H9 (cell line): ENCODE results near the gene RNF126. TPM values are rescaled to one million over a fixed set of nuclear protein-coding genes. Genes with fewer than 3 reads are reported as not detected.
"Not testable (repeated sequence)": the region's sequence is repeated elsewhere in the genome, so short reads cannot be mapped to it uniquely, and the experiment has no call there.

Experiments
- DNase-seq: peaks from one replicate; pipeline ENCODE4 v3.0.0-alpha.2; 2017
- H2AFZ ChIP-seq: one replicate; pipeline ENCODE4 v1.6.1; 2013; ENCODE audit warnings: mild to moderate bottlenecking, low read length, control low read depth, moderate library complexity
- H2AK5ac ChIP-seq: 2 replicates; pipeline ENCODE4 v1.6.1; 2013; ENCODE audit warnings: low read length, control low read depth, mixed read lengths; ENCODE audit not compliant: insufficient read length
- H2BK120ac ChIP-seq: one replicate; pipeline ENCODE4 v1.6.1; 2013; ENCODE audit warnings: low read depth, mild to moderate bottlenecking, low read length, control low read depth, inconsistent platforms; ENCODE audit not compliant: poor library complexity, severe bottlenecking
- H2BK12ac ChIP-seq: 2 replicates; pipeline ENCODE4 v1.6.1; 2013; ENCODE audit warnings: low read length, control low read depth, mixed read lengths, low read depth; ENCODE audit not compliant: insufficient read length
- H2BK15ac ChIP-seq: 2 replicates; pipeline ENCODE4 v1.6.1; 2013; ENCODE audit warnings: low read depth, low read length, control low read depth
- H2BK20ac ChIP-seq: one replicate; pipeline ENCODE4 v1.6.1; 2013; ENCODE audit warnings: low read depth, mild to moderate bottlenecking, low read length, control low read depth, inconsistent platforms; ENCODE audit not compliant: poor library complexity, severe bottlenecking
- H2BK5ac ChIP-seq: 2 replicates; pipeline ENCODE4 v1.6.1; 2013; ENCODE audit warnings: low read length, control low read depth, mixed read lengths; ENCODE audit not compliant: insufficient read length
- H3K14ac ChIP-seq: 2 replicates; pipeline ENCODE4 v1.6.1; 2013; ENCODE audit warnings: low read length, control low read depth; ENCODE audit not compliant: insufficient read depth
- H3K18ac ChIP-seq: 2 replicates; pipeline ENCODE4 v1.6.1; 2013; ENCODE audit warnings: low read depth, mild to moderate bottlenecking, mixed read lengths, low read length, control low read depth; ENCODE audit not compliant: insufficient read length
- H3K23ac ChIP-seq: 2 replicates; pipeline ENCODE4 v1.6.1; 2013; ENCODE audit warnings: low read length, control low read depth, mixed read lengths, low read depth; ENCODE audit not compliant: insufficient read length
- H3K23me2 ChIP-seq: 2 replicates; pipeline ENCODE4 v1.6.1; 2013; ENCODE audit warnings: low read depth, mild to moderate bottlenecking, mixed read lengths, low read length, control low read depth; ENCODE audit not compliant: insufficient read length, poor library complexity, severe bottlenecking
- H3K27ac ChIP-seq: 2 replicates; pipeline ENCODE4 v1.5.1; 2013; ENCODE audit warnings: low read length, control low read depth, mixed read lengths, low read depth; ENCODE audit not compliant: insufficient read length
- H3K27me3 ChIP-seq: 2 replicates; pipeline ENCODE4 v1.6.1; 2013; ENCODE audit warnings: low read length, control low read depth, inconsistent platforms; ENCODE audit not compliant: insufficient read depth
- H3K4ac ChIP-seq: 2 replicates; pipeline ENCODE4 v1.6.1; 2013; ENCODE audit warnings: low read depth, mild to moderate bottlenecking, control low read depth, inconsistent platforms, low read length, moderate library complexity
- H3K4me1 ChIP-seq: 2 replicates; pipeline ENCODE4 v1.6.1; 2013; ENCODE audit warnings: low read length, control low read depth, inconsistent platforms; ENCODE audit not compliant: insufficient read depth
- H3K4me2 ChIP-seq: 2 replicates; pipeline ENCODE4 v1.6.1; 2013; ENCODE audit warnings: low read length, control low read depth, mixed read lengths; ENCODE audit not compliant: insufficient read length, insufficient read depth
- H3K56ac ChIP-seq: 2 replicates; pipeline ENCODE4 v1.6.1; 2013; ENCODE audit warnings: low read depth, mild to moderate bottlenecking, mixed read lengths, low read length, control low read depth; ENCODE audit not compliant: insufficient read length
- H3K79me1 ChIP-seq: 2 replicates; pipeline ENCODE4 v1.6.1; 2013; ENCODE audit warnings: low read depth, mild to moderate bottlenecking, moderate library complexity, low read length, control low read depth, inconsistent platforms; ENCODE audit not compliant: insufficient read depth, poor library complexity, severe bottlenecking
- H3K79me2 ChIP-seq: 2 replicates; pipeline ENCODE4 v1.6.1; 2013; ENCODE audit warnings: low read length, control low read depth, inconsistent platforms; ENCODE audit not compliant: insufficient read depth
- H3K9ac ChIP-seq: 2 replicates; pipeline ENCODE4 v1.6.1; 2013; ENCODE audit warnings: low read length, control low read depth, mixed read lengths; ENCODE audit not compliant: insufficient read length; ENCODE audit errors: extremely low read depth
- H3K9me3 ChIP-seq: one replicate; pipeline ENCODE4 v1.6.1; 2013; ENCODE audit warnings: low read depth, low read length, inconsistent platforms; ENCODE audit not compliant: control insufficient read depth
- H3T11ph ChIP-seq: one replicate; pipeline ENCODE4 v1.6.1; 2013; ENCODE audit warnings: mild to moderate bottlenecking, low read length, control low read depth, inconsistent platforms
- H4K20me1 ChIP-seq: one replicate; pipeline ENCODE4 v1.6.1; 2013; ENCODE audit not compliant: control insufficient read depth, insufficient read length, insufficient read depth
- H4K5ac ChIP-seq: 2 replicates; pipeline ENCODE4 v1.6.1; 2013; ENCODE audit warnings: low read depth, mild to moderate bottlenecking, mixed read lengths, low read length, control low read depth; ENCODE audit not compliant: insufficient read length
- H4K8ac ChIP-seq: replicated peaks from 2 replicates; pipeline ENCODE4 v1.6.1; 2013; ENCODE audit warnings: low read length, control low read depth, mixed read lengths, low read depth; ENCODE audit not compliant: insufficient read length
- H4K91ac ChIP-seq: 2 replicates; pipeline ENCODE4 v1.6.1; 2013; ENCODE audit warnings: low read depth, mild to moderate bottlenecking, moderate library complexity, mixed read lengths, low read length, control low read depth; ENCODE audit not compliant: insufficient read length
- H3K27ac Mint-ChIP-seq, 3 experiments: 2 replicates in 2 of 3; 3 replicates in 1 of 3; pipeline ENCODE4 v1.8.0; 2020 to 2021; ENCODE audit warnings: mixed read lengths in 3 of 3, mild to moderate bottlenecking in 1 of 3, moderate library complexity in 1 of 3
- H3K27me3 Mint-ChIP-seq: 2 replicates; pipeline ENCODE4 v1.8.0; 2021; ENCODE audit warnings: low read depth, mild to moderate bottlenecking, moderate library complexity, mixed read lengths
- H3K36me3 Mint-ChIP-seq, 3 experiments: 2 replicates in 2 of 3; 3 replicates in 1 of 3; pipeline ENCODE4 v1.8.0; 2020 to 2021; ENCODE audit warnings: low read depth in 3 of 3, mixed read lengths in 3 of 3; ENCODE audit not compliant: insufficient read depth in 1 of 3
- H3K4me1 Mint-ChIP-seq, 2 experiments: 2 replicates each; pipeline ENCODE4 v1.8.0; 2020; ENCODE audit warnings: mixed read lengths in 2 of 2
- H3K4me3 Mint-ChIP-seq, 2 experiments: 2 replicates in 1 of 2; 3 replicates in 1 of 2; pipeline ENCODE4 v1.8.0; 2020 to 2021; ENCODE audit warnings: mild to moderate bottlenecking in 2 of 2, mixed read lengths in 2 of 2, moderate library complexity in 1 of 2
- H3K9me3 Mint-ChIP-seq, 2 experiments: 2 replicates in 1 of 2; 3 replicates in 1 of 2; pipeline ENCODE4 v1.8.0; 2020; ENCODE audit warnings: mild to moderate bottlenecking in 2 of 2, mixed read lengths in 2 of 2, moderate library complexity in 1 of 2
- WGBS: extraction: QIAGEN DNeasy Blood & Tissue Kit; methylation state at CpG from one replicate; pipeline ENCODE4 v1.1.7; 2013; ENCODE audit warnings: missing lambda C conversion rate, low lambda C conversion rate, mixed read lengths; ENCODE audit not compliant: insufficient read length; ENCODE audit errors: extremely low coverage; 5-methylcytosine and 5-hydroxymethylcytosine counted together
- total RNA-seq: library from RNA; stranded (reverse); gene quantifications from 2 replicates; pipeline ENCODE4 v1.2.1, GENCODE V29; 2021
- TF ChIP-seq, protein P1 (sequence below): fragments of 200-600 bp; sonication (generic); conservative IDR thresholded peaks from 3 replicates; pipeline ENCODE4 v1.8.0; 2021; ENCODE audit warnings: antibody characterized with exemption, mild to moderate bottlenecking

The RNF126 gene
- total RNA-seq, 1 experiment from 2014 or later = 81.9 TPM

DNA sequence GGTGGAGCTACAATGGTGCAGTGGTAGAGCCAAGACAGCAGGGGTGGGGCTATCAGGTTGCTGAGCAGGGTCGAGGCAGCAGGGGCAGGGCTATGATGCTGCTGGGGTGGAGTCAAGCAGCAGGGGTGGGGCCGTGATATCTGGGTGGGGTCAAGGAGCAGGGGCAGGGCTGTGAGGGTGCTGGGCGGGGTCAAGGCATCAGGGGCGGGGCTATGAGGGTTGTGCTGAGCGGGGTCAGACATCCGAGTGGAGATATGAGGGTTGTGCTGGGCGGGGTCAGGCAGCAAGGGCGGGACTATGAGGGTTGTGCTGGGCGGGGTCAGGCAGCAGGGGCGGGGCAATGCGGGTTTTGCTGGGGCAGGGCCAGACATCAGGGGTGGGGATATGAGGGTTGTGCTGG is 58.7 kb downstream of the RNF126 start:
- no CpG with 5 or more reads among the region's 11 CpGs for WGBS
- no peak overlapping the region for H3K4me2 ChIP-seq
- Mint-ChIP-seq H3K4me1 (no peaks in the 10 kb centered on the region), H3K36me3 (peaks cover 0 to 2% (median 0%) of the 10 kb centered on the region in 3 experiments; a peak in 1 of 7 replicates), H3K27ac (no peak overlapping the region), H3K4me3 (no peak overlapping the region), H3K27me3 (peaks cover 12% of the 10 kb centered on the region), H3K9me3 (peaks cover 29 to 37% of the 10 kb centered on the region in 2 experiments)
- H2AFZ ChIP-seq = no peak overlapping the region
- no peak overlapping the region for H3K9ac ChIP-seq
- no peak overlapping the region for H2AK5ac ChIP-seq
- no peak overlapping the region for H2BK12ac ChIP-seq
- H3K56ac ChIP-seq = no peak overlapping the region
- TF ChIP-seq, protein P1, sequence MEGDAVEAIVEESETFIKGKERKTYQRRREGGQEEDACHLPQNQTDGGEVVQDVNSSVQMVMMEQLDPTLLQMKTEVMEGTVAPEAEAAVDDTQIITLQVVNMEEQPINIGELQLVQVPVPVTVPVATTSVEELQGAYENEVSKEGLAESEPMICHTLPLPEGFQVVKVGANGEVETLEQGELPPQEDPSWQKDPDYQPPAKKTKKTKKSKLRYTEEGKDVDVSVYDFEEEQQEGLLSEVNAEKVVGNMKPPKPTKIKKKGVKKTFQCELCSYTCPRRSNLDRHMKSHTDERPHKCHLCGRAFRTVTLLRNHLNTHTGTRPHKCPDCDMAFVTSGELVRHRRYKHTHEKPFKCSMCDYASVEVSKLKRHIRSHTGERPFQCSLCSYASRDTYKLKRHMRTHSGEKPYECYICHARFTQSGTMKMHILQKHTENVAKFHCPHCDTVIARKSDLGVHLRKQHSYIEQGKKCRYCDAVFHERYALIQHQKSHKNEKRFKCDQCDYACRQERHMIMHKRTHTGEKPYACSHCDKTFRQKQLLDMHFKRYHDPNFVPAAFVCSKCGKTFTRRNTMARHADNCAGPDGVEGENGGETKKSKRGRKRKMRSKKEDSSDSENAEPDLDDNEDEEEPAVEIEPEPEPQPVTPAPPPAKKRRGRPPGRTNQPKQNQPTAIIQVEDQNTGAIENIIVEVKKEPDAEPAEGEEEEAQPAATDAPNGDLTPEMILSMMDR = no peak
- no peaks in the 10 kb centered on the region for H3K79me1 ChIP-seq
- no peak overlapping the region for H2BK5ac ChIP-seq
- no peak overlapping the region for H2BK20ac ChIP-seq
- no peak overlapping the region for H4K8ac ChIP-seq
- H4K91ac ChIP-seq = no peak overlapping the region
- H3K14ac ChIP-seq = no peak overlapping the region
- H3K27me3 ChIP-seq = no peaks in the 10 kb centered on the region
- peak; percentile 31 for DNase-seq
- no peaks in the 10 kb centered on the region for H3K23me2 ChIP-seq
- H4K5ac ChIP-seq = no peak overlapping the region
- H3K18ac ChIP-seq = no peak overlapping the region
- no peak overlapping the region for H3K27ac ChIP-seq
- no peak overlapping the region for H2BK120ac ChIP-seq
- no peak overlapping the region for H2BK15ac ChIP-seq
- H3K79me2 ChIP-seq = no peaks in the 10 kb centered on the region
- no peak overlapping the region for H3K4ac ChIP-seq
- peaks cover 5% of the 10 kb centered on the region for H3K9me3 ChIP-seq
- no peak overlapping the region for H3K23ac ChIP-seq
- no peak overlapping the region for H3T11ph ChIP-seq
- no peaks in the 10 kb centered on the region for H4K20me1 ChIP-seq
- no peaks in the 10 kb centered on the region for H3K4me1 ChIP-seq

DNA sequence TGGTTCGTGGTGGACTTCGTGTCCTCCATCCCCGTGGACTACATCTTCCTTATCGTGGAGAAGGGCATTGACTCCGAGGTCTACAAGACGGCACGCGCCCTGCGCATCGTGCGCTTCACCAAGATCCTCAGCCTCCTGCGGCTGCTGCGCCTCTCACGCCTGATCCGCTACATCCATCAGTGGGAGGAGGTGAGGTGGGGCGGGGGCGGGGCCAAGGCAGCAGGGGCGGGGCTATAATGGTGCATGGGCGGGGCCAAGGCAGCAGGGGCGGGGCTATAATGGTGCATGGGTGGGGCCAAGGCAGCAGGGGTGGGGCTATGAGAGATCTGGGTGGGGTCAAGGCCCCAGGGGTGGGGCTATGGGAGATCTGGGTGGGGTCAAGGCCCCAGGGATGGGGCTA is 59.2 kb downstream of the RNF126 start:
- H3K23me2 ChIP-seq, H3K18ac ChIP-seq, H3K14ac ChIP-seq, DNase-seq, H3K9me3 ChIP-seq, H4K20me1 ChIP-seq, H3K27me3 ChIP-seq, H3K4me1 Mint-ChIP-seq, H3K4me1 ChIP-seq, H2AK5ac ChIP-seq, H3K79me2 ChIP-seq, H3K23ac ChIP-seq, H2BK15ac ChIP-seq, H3K27ac Mint-ChIP-seq, H2BK120ac ChIP-seq, H2BK5ac ChIP-seq, H3K4me3 Mint-ChIP-seq, H3T11ph ChIP-seq, H3K27ac ChIP-seq, H4K5ac ChIP-seq, H4K91ac ChIP-seq, H4K8ac ChIP-seq, H2BK20ac ChIP-seq, H3K4ac ChIP-seq, H3K79me1 ChIP-seq, H2BK12ac ChIP-seq, H2AFZ ChIP-seq, H3K56ac ChIP-seq, H3K4me2 ChIP-seq, H3K36me3 Mint-ChIP-seq, H3K9ac ChIP-seq: not testable (repeated sequence)
- no CpG with 5 or more reads among the region's 20 CpGs for WGBS
- Mint-ChIP-seq H3K27me3 (peaks cover 12% of the 10 kb centered on the region), H3K9me3 (peaks cover 29 to 37% of the 10 kb centered on the region in 2 experiments)
